PFSK-1 (cell line): Measurements from ENCODE around the gene ZNF789.

Experiments used
- POLR2AphosphoS5 ChIP-seq: IDR thresholded peaks from 2 replicates; pipeline ENCODE4 v1.6.1; 2012; ENCODE audit warnings: low read depth, mild to moderate bottlenecking, control low read depth, low read length, moderate library complexity
- TAF1 ChIP-seq: IDR thresholded peaks from 2 replicates; pipeline ENCODE4 v1.6.1; 2012; ENCODE audit warnings: low read length, control low read depth, borderline replicate concordance; ENCODE audit not compliant: insufficient read depth

- no peak for TF ChIP-seq TAF1
- no peak for TF ChIP-seq POLR2AphosphoS5
Observed at GRCh38 chr7:99531354-99531765, 58.7 kb downstream of the ZNF789 start.
